ENCODE measurements around the gene PRRT3.

Gene PRRT3

GRCh38 chr3:9911863-9912262 lies 40.3 kb downstream of the PRRT3 start:
- no peak for DNase-seq (ENCODE audit: extremely low spot score)
- CTCF ChIA-PET, result no interaction called here
- POLR2A ChIA-PET, result interaction anchor here (1.3 kb wide), 1 partner anchor 18 kb away, joined by 5 read pairs; no protein-coding TSS in a partner anchor
- no peak for TF ChIP-seq ZNF384 (IDR thresholded peaks at IDR 0.05)
- TF ChIP-seq PKNOX1 (IDR thresholded peaks at IDR 0.05), result 0 out of 2 replicates have a peak, but pooled peaks have one; percentile 22

- ChIA-PET CTCF (no interaction called here), POLR2A (interaction anchor here (1.2 kb wide), 1 partner anchor 16 kb away, joined by 3 read pairs; no protein-coding TSS in a partner anchor)
- DNase-seq (ENCODE audit: extremely low spot score), result no peak
- TF ChIP-seq FOXM1 (IDR thresholded peaks at IDR 0.05; ENCODE audit: borderline replicate concordance) (no peak), TARDBP (IDR thresholded peaks at IDR 0.05) (no peak)
These were observed 42.8 kb downstream of the PRRT3 start for GRCh38 chr3:9909221-9910013.

- POLR2A ChIA-PET, result interaction anchor here (1.2 kb wide), 1 partner anchor 15 kb away, joined by 3 read pairs; no protein-coding TSS in a partner anchor
- TF ChIP-seq SUZ12 (IDR thresholded peaks at IDR 0.05) (no peak), NFRKB (IDR thresholded peaks at IDR 0.05) (no peak), FOXM1 (IDR thresholded peaks at IDR 0.05; ENCODE audit: borderline replicate concordance) (no peak), HDGF (IDR thresholded peaks at IDR 0.05; ENCODE audit: borderline replicate concordance) (no peak), ELF4 (IDR thresholded peaks at IDR 0.05) (no peak), FOXK2 (IDR thresholded peaks at IDR 0.05) (no peak), TARDBP (IDR thresholded peaks at IDR 0.05) (no peak), ZNF384 (IDR thresholded peaks at IDR 0.05) (no peak), L3MBTL2 (conservative IDR thresholded peaks at IDR 0.05) (no peak), BHLHE40 (IDR thresholded peaks at IDR 0.05; ENCODE audit: borderline replicate concordance) (no peak), SP1 (IDR thresholded peaks at IDR 0.05) (no peak), PKNOX1 (IDR thresholded peaks at IDR 0.05) (no peak), CTBP1 (IDR thresholded peaks at IDR 0.05; ENCODE audit: borderline replicate concordance) (no peak), ARNT (IDR thresholded peaks at IDR 0.05) (no peak)
- no peak for DNase-seq (ENCODE audit: extremely low spot score)
- CTCF ChIA-PET, result no interaction called here
These were observed 43.9 kb downstream of the PRRT3 start for GRCh38 chr3:9908286-9908685.

GRCh38 chr3:9906480-9906879 lies 45.7 kb downstream of the PRRT3 start:
- DNase-seq (ENCODE audit: extremely low spot score), result no peak
- CTCF ChIA-PET, result interaction anchor here (1.1 kb wide), 1 partner anchor 25 kb away, joined by 3 read pairs; no protein-coding TSS in a partner anchor
- POLR2A ChIA-PET, result no interaction called here
- no peak for TF ChIP-seq L3MBTL2 (conservative IDR thresholded peaks at IDR 0.05)
- TF ChIP-seq SP1 (IDR thresholded peaks at IDR 0.05), result no peak
- no peak for TF ChIP-seq LEF1 (IDR thresholded peaks at IDR 0.05; ENCODE audit: borderline replicate concordance)
- no peak for TF ChIP-seq SUZ12 (IDR thresholded peaks at IDR 0.05)
- TF ChIP-seq ELF4 (IDR thresholded peaks at IDR 0.05), result no peak
- TF ChIP-seq FOXM1 (IDR thresholded peaks at IDR 0.05; ENCODE audit: borderline replicate concordance), result no peak
- no peak for TF ChIP-seq ARNT (IDR thresholded peaks at IDR 0.05)
- no peak for TF ChIP-seq PKNOX1 (IDR thresholded peaks at IDR 0.05)
- no peak for TF ChIP-seq HDGF (IDR thresholded peaks at IDR 0.05; ENCODE audit: borderline replicate concordance)
- no peak for TF ChIP-seq FOXA1 (IDR thresholded peaks at IDR 0.05)
- no peak for TF ChIP-seq TARDBP (IDR thresholded peaks at IDR 0.05)
- no peak for TF ChIP-seq FOXK2 (IDR thresholded peaks at IDR 0.05)
- no peak for TF ChIP-seq NFRKB (IDR thresholded peaks at IDR 0.05)
- no peak for TF ChIP-seq CTBP1 (IDR thresholded peaks at IDR 0.05; ENCODE audit: borderline replicate concordance)
- no peak for TF ChIP-seq ZNF384 (IDR thresholded peaks at IDR 0.05)
- no peak for TF ChIP-seq BHLHE40 (IDR thresholded peaks at IDR 0.05; ENCODE audit: borderline replicate concordance)

GRCh38 chr3:9903904-9904303 lies 48.3 kb downstream of the PRRT3 start:
- CTCF ChIA-PET, result no interaction called here
- DNase-seq (ENCODE audit: extremely low spot score), result no peak
- POLR2A ChIA-PET, result interaction anchor here (0.7 to 1.0 kb wide), 2 partner anchors 12 to 14 kb away, joined by 3 read pairs; no protein-coding TSS in a partner anchor
- TF ChIP-seq SUZ12 (IDR thresholded peaks at IDR 0.05) (no peak), NFRKB (IDR thresholded peaks at IDR 0.05) (no peak), BHLHE40 (IDR thresholded peaks at IDR 0.05; ENCODE audit: borderline replicate concordance) (no peak), L3MBTL2 (conservative IDR thresholded peaks at IDR 0.05) (no peak), LEF1 (IDR thresholded peaks at IDR 0.05; ENCODE audit: borderline replicate concordance) (no peak), FOXK2 (IDR thresholded peaks at IDR 0.05) (no peak), FOXM1 (IDR thresholded peaks at IDR 0.05; ENCODE audit: borderline replicate concordance) (no peak), ZNF384 (IDR thresholded peaks at IDR 0.05) (no peak), FOXA1 (IDR thresholded peaks at IDR 0.05) (no peak), CTBP1 (IDR thresholded peaks at IDR 0.05; ENCODE audit: borderline replicate concordance) (no peak), ELF4 (IDR thresholded peaks at IDR 0.05) (no peak), TARDBP (IDR thresholded peaks at IDR 0.05) (no peak)

- DNase-seq (ENCODE audit: extremely low spot score), result no peak
- POLR2A ChIA-PET, result interaction anchor here (0.9 to 1.6 kb wide), 3 partner anchors 30 to 123 kb away, joined by 3 to 6 read pairs (median 3); partner anchors contain the start of gene CRELD1
- no peak for TF ChIP-seq ELF4 (IDR thresholded peaks at IDR 0.05)
- TF ChIP-seq L3MBTL2 (conservative IDR thresholded peaks at IDR 0.05), result no peak
- TF ChIP-seq HDGF (IDR thresholded peaks at IDR 0.05; ENCODE audit: borderline replicate concordance), result no peak
- TF ChIP-seq FOXK2 (IDR thresholded peaks at IDR 0.05), result no peak
- no peak for TF ChIP-seq CTBP1 (IDR thresholded peaks at IDR 0.05; ENCODE audit: borderline replicate concordance)
- TF ChIP-seq TARDBP (IDR thresholded peaks at IDR 0.05), result no peak
- no peak for TF ChIP-seq LEF1 (IDR thresholded peaks at IDR 0.05; ENCODE audit: borderline replicate concordance)
- TF ChIP-seq SP1 (IDR thresholded peaks at IDR 0.05), result no peak
- TF ChIP-seq FOXM1 (IDR thresholded peaks at IDR 0.05; ENCODE audit: borderline replicate concordance), result no peak
- no peak for TF ChIP-seq FOXA1 (IDR thresholded peaks at IDR 0.05)
- TF ChIP-seq BHLHE40 (IDR thresholded peaks at IDR 0.05; ENCODE audit: borderline replicate concordance), result no peak
- no peak for TF ChIP-seq NFRKB (IDR thresholded peaks at IDR 0.05)
- no peak for TF ChIP-seq PKNOX1 (IDR thresholded peaks at IDR 0.05)
- TF ChIP-seq ARNT (IDR thresholded peaks at IDR 0.05), result no peak
- TF ChIP-seq SUZ12 (IDR thresholded peaks at IDR 0.05), result no peak
- CTCF ChIA-PET, result interaction anchor here (1.1 kb wide), 1 partner anchor 29 kb away, joined by 3 read pairs; no protein-coding TSS in a partner anchor
These were observed 49.0 kb downstream of the PRRT3 start for GRCh38 chr3:9903238-9903624.

Measured in HEK293T (cell line).